Measurements from ENCODE around the gene ABAT. TPM values are rescaled to one million over a fixed set of nuclear protein-coding genes. Genes with fewer than 3 reads are reported as not detected.

The ABAT gene
- total RNA-seq (2022; extraction: Qiagen RNA extraction; ENCODE audit: low read depth), result 0.17 to 0.48 TPM (median 0.35 TPM) in 5 replicates

DNA sequence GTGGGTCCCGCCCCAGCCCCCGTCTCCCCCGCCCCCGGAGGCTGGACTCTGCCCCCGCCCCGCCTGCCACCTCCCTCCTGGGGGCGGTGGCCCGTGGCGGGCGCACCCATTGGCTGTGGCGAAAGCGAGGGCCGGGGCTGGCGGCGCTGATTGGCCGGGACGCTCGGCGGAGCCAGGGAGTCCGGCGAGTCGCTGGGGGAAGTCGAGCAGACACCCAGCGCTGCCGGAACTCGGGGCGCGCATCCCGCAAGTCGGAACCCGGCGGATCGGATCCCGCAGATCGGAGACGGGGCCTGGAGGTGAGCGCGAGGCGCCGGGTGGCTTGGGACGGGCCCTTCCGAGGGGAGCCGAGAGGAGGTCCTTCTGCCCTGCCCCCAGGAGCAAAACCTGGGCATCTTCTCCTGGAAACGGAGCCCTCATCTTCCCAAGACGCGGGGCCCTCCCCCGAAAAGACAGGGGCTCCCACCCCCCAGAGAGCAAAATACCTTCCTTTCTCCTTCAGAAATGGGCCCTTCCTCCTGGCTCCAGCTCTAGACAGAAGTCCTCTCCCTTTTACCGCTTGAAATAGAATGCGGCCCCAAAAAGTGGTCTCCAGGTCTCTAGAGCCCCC is at the start of gene ABAT:
Gene ABAT (plus strand): TSS at position 205 of the 610 bp plus-strand sequence. CDS start 61,123 bp downstream, outside the sequence.

GRCh38 chr16:8797364-8798173 is 123.2 kb downstream of the ABAT start, which contains the start of the genes PMM2 and TMEM186:
PMM2 (plus strand) TSS chr16:8797839; CDS start chr16:8797883, 44 bp downstream.
TMEM186 (minus strand) TSS chr16:8797639; CDS start chr16:8797614, 25 bp downstream.

Other genes with a start within 250 kb of the ABAT start
- not detected in 5 replicates for gene TMEM114, start 84.1 kb upstream of the ABAT start, total RNA-seq (2022; extraction: Qiagen RNA extraction; ENCODE audit: low read depth)
- gene METTL22, start 52.9 kb upstream of the ABAT start, total RNA-seq (2022; extraction: Qiagen RNA extraction; ENCODE audit: low read depth), result 25.4 to 25.8 TPM (median 25.7 TPM) in 5 replicates
- gene TMEM186, start 123.0 kb downstream of the ABAT start, total RNA-seq (2022; extraction: Qiagen RNA extraction; ENCODE audit: low read depth), result 12.7 to 14.7 TPM (median 14.4 TPM) in 5 replicates
- gene PMM2, start 123.2 kb downstream of the ABAT start, total RNA-seq (2022; extraction: Qiagen RNA extraction; ENCODE audit: low read depth), result 93.4 to 101 TPM (median 96.8 TPM) in 5 replicates
- 139 to 166 TPM (median 162 TPM) in 5 replicates for gene CARHSP1, start 194.4 kb downstream of the ABAT start, total RNA-seq (2022; extraction: Qiagen RNA extraction; ENCODE audit: low read depth)
- gene LITAFD, start 207.7 kb downstream of the ABAT start, total RNA-seq (2022; extraction: Qiagen RNA extraction; ENCODE audit: low read depth), result not detected in 5 replicates